GM23338 (cell line): ENCODE data around the gene PPM1H. TPM values are rescaled to one million over a fixed set of nuclear protein-coding genes. Genes with fewer than 3 reads are reported as not detected.

ENCODE experiments used
- ATAC-seq: fragments of 200-7000 bp; cut with Tn5 transposase; 3 replicates; pipeline ENCODE4 v1.9.1; 2020
- DNase-seq: peaks from one replicate; pipeline ENCODE4 v3.0.0-alpha.2; 2015; ENCODE audit warnings: low spot score
- H2AFZ ChIP-seq: fragments of 200-600 bp; sonication (generic); 2 replicates; pipeline ENCODE4 v1.8.0; 2016; ENCODE audit warnings: antibody characterized with exemption, mild to moderate bottlenecking, moderate library complexity
- H3F3A ChIP-seq: fragments of 200-600 bp; sonication (generic); replicated peaks from 2 replicates; pipeline ENCODE4 v1.8.0; 2017; ENCODE audit warnings: antibody characterized with exemption, mixed run types, low read depth
- H3K27ac ChIP-seq: fragments of 200-600 bp; sonication (generic); 2 replicates; pipeline ENCODE4 v1.6.1; 2016; ENCODE audit warnings: low read depth
- H3K27me3 ChIP-seq: fragments of 200-600 bp; sonication (generic); 2 replicates; pipeline ENCODE4 v1.8.0; 2016; ENCODE audit warnings: mild to moderate bottlenecking, mixed run types, moderate library complexity; ENCODE audit not compliant: insufficient read depth
- H3K36me3 ChIP-seq: fragments of 200-600 bp; sonication (generic); 2 replicates; pipeline ENCODE4 v1.8.0; 2016; ENCODE audit warnings: mild to moderate bottlenecking; ENCODE audit not compliant: insufficient read depth
- H3K4me1 ChIP-seq: fragments of 200-600 bp; sonication (generic); 2 replicates; pipeline ENCODE4 v1.8.0; 2016; ENCODE audit warnings: mild to moderate bottlenecking, moderate library complexity; ENCODE audit not compliant: insufficient read depth
- H3K4me2 ChIP-seq: fragments of 200-600 bp; sonication (generic); 2 replicates; pipeline ENCODE4 v1.7.1; 2017; ENCODE audit warnings: mixed run types
- H3K4me3 ChIP-seq: fragments of 200-600 bp; sonication (generic); 2 replicates; pipeline ENCODE4 v1.6.1; 2016; ENCODE audit warnings: mixed run types
- H3K79me2 ChIP-seq: fragments of 200-600 bp; sonication (generic); replicated peaks from 2 replicates; pipeline ENCODE4 v1.8.0; 2017; ENCODE audit warnings: mild to moderate bottlenecking; ENCODE audit not compliant: insufficient read depth
- H3K9me2 ChIP-seq: fragments of 200-600 bp; sonication (generic); 2 replicates; pipeline ENCODE4 v1.8.0; 2017; ENCODE audit not compliant: insufficient read depth
- H4K20me1 ChIP-seq: fragments of 200-600 bp; sonication (generic); replicated peaks from 2 replicates; pipeline ENCODE4 v1.8.0; 2017; ENCODE audit warnings: mild to moderate bottlenecking; ENCODE audit not compliant: insufficient read depth
- H3K27ac Mint-ChIP-seq: 2 replicates; pipeline ENCODE4 v1.8.0; 2020; ENCODE audit warnings: inconsistent platforms, mild to moderate bottlenecking, moderate library complexity, mixed read lengths
- H3K27me3 Mint-ChIP-seq: 3 replicates; pipeline ENCODE4 v1.8.0; 2022; ENCODE audit warnings: low read depth, mild to moderate bottlenecking, moderate library complexity, mixed read lengths, inconsistent platforms; ENCODE audit not compliant: insufficient read depth, poor library complexity
- H3K36me3 Mint-ChIP-seq: 3 replicates; pipeline ENCODE4 v1.8.0; 2021; ENCODE audit warnings: low read depth, mild to moderate bottlenecking, inconsistent platforms, moderate library complexity, mixed read lengths
- H3K4me1 Mint-ChIP-seq: 3 replicates; pipeline ENCODE4 v1.8.0; 2020; ENCODE audit warnings: mild to moderate bottlenecking, inconsistent platforms, mixed read lengths
- H3K4me3 Mint-ChIP-seq: 3 replicates; pipeline ENCODE4 v1.8.0; 2021; ENCODE audit warnings: moderate library complexity, mild to moderate bottlenecking, inconsistent platforms, mixed read lengths
- H3K9me3 Mint-ChIP-seq: 3 replicates; pipeline ENCODE4 v1.8.0; 2020; ENCODE audit warnings: moderate library complexity, mild to moderate bottlenecking, inconsistent platforms, mixed read lengths
- CREB1 ChIP-seq: fragments of 250-450 bp; sonication (Bioruptor Pico); IDR thresholded peaks from 2 replicates; pipeline ENCODE4 v1.5.0; 2020; ENCODE audit warnings: low read depth, mild to moderate bottlenecking, moderate library complexity
- EZH2 ChIP-seq: fragments of 200-600 bp; sonication (generic); IDR thresholded peaks from one replicate; pipeline ENCODE4 v1.8.0; 2017; ENCODE audit warnings: antibody characterized with exemption, mild to moderate bottlenecking, low read depth; ENCODE audit not compliant: unreplicated experiment
- EZH2phosphoT487 ChIP-seq: fragments of 200-600 bp; sonication (generic); IDR thresholded peaks from one replicate; pipeline ENCODE4 v1.8.1; 2018; ENCODE audit warnings: antibody characterized with exemption; ENCODE audit not compliant: unreplicated experiment
- JUNB ChIP-seq: IDR thresholded peaks from one replicate; pipeline ENCODE4 v1.6.1; 2016; ENCODE audit warnings: antibody characterized with exemption; ENCODE audit not compliant: unreplicated experiment
- NANOG ChIP-seq: IDR thresholded peaks from 2 replicates; pipeline ENCODE4 v1.6.1; 2016; ENCODE audit warnings: antibody characterized with exemption, borderline replicate concordance
- POLR2AphosphoS5 ChIP-seq: IDR thresholded peaks from 2 replicates; pipeline ENCODE4 v1.6.1; 2016; ENCODE audit warnings: antibody characterized with exemption, low read depth
- STAT1 ChIP-seq: IDR thresholded peaks from one replicate; pipeline ENCODE4 v1.6.1; 2016; ENCODE audit warnings: antibody characterized with exemption; ENCODE audit not compliant: unreplicated experiment
- ZNF114 ChIP-seq: fragments of 250-450 bp; sonication (Bioruptor Pico); IDR thresholded peaks from 2 replicates; pipeline ENCODE4 v1.5.0; 2020; ENCODE audit warnings: mild to moderate bottlenecking, moderate library complexity
- polyA plus RNA-seq: library from polyadenylated mRNA; unstranded; fragments of >200 nt; fragmentation: Nextera tagmentation; extraction: Ambion mirVana; gene quantifications from 2 replicates; pipeline ENCODE4 v1.2.1, GENCODE V29; 2016
- total RNA-seq: library from RNA; depleted of rRNA; stranded (reverse); fragments of >200 nt; shearing (Covaris generic); gene quantifications from 2 replicates; pipeline ENCODE4 v1.2.3, GENCODE V29; 2014
- TF ChIP-seq, protein P1 (sequence below): IDR thresholded peaks from 2 replicates; pipeline ENCODE4 v1.6.1; 2016; ENCODE audit warnings: antibody characterized with exemption
- TF ChIP-seq, protein P2 (sequence below): fragments of 250-450 bp; sonication (Bioruptor Pico); IDR thresholded peaks from 2 replicates; pipeline ENCODE4 v1.5.0; 2020; ENCODE audit warnings: mild to moderate bottlenecking, moderate library complexity
- TF ChIP-seq, protein P3 (sequence below): IDR thresholded peaks from one replicate; pipeline ENCODE4 v1.6.1; 2018; ENCODE audit warnings: antibody characterized with exemption; ENCODE audit not compliant: unreplicated experiment
- TF ChIP-seq, protein P4 (sequence below), 2 experiments: fragments of 200-600 bp in 1 of 2; sonication (generic) in 1 of 2; conservative IDR thresholded peaks; 2 replicates each; pipeline versions ENCODE4 v1.5.1 to v1.6.1; 2016 to 2017; ENCODE audit warnings: antibody characterized with exemption in 2 of 2, low read depth in 2 of 2, mild to moderate bottlenecking in 2 of 2, moderate library complexity in 1 of 2

Gene PPM1H
- total and polyA plus RNA-seq, 2 experiments from 2014 or later, result 11.4 to 41.2 TPM

DNA sequence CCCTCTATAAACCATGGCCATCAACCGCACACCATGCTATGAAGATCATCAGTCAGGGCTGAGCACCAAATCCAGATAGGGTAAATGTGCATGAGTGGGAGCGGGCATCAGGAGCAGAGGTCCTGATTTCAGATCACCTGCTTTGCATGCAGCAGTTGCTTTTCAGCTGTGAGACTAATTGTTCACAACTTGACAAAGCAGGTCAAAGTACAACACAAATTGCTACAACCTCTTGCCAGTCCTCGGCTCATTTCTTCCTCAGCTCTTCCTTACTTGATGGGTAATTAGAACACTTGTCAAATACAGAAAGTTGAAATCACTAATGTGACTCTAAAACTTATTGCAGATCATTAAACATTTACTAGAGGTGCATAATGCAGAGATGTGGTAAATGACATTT is 171.6 kb downstream of the PPM1H start:
- Mint-ChIP-seq H3K36me3 (peaks cover 39% of the 10 kb centered on the region), H3K27ac (no peak overlapping the region)

More for the DNA sequence above, 171.6 kb downstream of the PPM1H start:
- H3K9me2 ChIP-seq, result no peaks in the 10 kb centered on the region
- Mint-ChIP-seq H3K4me3 (no peak overlapping the region), H3K27me3 (peaks cover 11% of the 10 kb centered on the region), H3K4me1 (peaks cover 9% of the 10 kb centered on the region), H3K9me3 (peaks cover 26% of the 10 kb centered on the region)
- H3K4me2 ChIP-seq, result no peak overlapping the region
- H3K27ac ChIP-seq, result no peak overlapping the region
- TF ChIP-seq, protein P1, sequence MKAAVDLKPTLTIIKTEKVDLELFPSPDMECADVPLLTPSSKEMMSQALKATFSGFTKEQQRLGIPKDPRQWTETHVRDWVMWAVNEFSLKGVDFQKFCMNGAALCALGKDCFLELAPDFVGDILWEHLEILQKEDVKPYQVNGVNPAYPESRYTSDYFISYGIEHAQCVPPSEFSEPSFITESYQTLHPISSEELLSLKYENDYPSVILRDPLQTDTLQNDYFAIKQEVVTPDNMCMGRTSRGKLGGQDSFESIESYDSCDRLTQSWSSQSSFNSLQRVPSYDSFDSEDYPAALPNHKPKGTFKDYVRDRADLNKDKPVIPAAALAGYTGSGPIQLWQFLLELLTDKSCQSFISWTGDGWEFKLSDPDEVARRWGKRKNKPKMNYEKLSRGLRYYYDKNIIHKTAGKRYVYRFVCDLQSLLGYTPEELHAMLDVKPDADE, result no peak
- TF ChIP-seq EZH2 (no peak), STAT1 (no peak), POLR2AphosphoS5 (no peak), ZNF114 (CRISPR knock-in tag) (no peak), JUNB (no peak), EZH2phosphoT487 (no peak), NANOG (no peak), CREB1 (CRISPR knock-in tag) (no peak)
- TF ChIP-seq, protein P2, sequence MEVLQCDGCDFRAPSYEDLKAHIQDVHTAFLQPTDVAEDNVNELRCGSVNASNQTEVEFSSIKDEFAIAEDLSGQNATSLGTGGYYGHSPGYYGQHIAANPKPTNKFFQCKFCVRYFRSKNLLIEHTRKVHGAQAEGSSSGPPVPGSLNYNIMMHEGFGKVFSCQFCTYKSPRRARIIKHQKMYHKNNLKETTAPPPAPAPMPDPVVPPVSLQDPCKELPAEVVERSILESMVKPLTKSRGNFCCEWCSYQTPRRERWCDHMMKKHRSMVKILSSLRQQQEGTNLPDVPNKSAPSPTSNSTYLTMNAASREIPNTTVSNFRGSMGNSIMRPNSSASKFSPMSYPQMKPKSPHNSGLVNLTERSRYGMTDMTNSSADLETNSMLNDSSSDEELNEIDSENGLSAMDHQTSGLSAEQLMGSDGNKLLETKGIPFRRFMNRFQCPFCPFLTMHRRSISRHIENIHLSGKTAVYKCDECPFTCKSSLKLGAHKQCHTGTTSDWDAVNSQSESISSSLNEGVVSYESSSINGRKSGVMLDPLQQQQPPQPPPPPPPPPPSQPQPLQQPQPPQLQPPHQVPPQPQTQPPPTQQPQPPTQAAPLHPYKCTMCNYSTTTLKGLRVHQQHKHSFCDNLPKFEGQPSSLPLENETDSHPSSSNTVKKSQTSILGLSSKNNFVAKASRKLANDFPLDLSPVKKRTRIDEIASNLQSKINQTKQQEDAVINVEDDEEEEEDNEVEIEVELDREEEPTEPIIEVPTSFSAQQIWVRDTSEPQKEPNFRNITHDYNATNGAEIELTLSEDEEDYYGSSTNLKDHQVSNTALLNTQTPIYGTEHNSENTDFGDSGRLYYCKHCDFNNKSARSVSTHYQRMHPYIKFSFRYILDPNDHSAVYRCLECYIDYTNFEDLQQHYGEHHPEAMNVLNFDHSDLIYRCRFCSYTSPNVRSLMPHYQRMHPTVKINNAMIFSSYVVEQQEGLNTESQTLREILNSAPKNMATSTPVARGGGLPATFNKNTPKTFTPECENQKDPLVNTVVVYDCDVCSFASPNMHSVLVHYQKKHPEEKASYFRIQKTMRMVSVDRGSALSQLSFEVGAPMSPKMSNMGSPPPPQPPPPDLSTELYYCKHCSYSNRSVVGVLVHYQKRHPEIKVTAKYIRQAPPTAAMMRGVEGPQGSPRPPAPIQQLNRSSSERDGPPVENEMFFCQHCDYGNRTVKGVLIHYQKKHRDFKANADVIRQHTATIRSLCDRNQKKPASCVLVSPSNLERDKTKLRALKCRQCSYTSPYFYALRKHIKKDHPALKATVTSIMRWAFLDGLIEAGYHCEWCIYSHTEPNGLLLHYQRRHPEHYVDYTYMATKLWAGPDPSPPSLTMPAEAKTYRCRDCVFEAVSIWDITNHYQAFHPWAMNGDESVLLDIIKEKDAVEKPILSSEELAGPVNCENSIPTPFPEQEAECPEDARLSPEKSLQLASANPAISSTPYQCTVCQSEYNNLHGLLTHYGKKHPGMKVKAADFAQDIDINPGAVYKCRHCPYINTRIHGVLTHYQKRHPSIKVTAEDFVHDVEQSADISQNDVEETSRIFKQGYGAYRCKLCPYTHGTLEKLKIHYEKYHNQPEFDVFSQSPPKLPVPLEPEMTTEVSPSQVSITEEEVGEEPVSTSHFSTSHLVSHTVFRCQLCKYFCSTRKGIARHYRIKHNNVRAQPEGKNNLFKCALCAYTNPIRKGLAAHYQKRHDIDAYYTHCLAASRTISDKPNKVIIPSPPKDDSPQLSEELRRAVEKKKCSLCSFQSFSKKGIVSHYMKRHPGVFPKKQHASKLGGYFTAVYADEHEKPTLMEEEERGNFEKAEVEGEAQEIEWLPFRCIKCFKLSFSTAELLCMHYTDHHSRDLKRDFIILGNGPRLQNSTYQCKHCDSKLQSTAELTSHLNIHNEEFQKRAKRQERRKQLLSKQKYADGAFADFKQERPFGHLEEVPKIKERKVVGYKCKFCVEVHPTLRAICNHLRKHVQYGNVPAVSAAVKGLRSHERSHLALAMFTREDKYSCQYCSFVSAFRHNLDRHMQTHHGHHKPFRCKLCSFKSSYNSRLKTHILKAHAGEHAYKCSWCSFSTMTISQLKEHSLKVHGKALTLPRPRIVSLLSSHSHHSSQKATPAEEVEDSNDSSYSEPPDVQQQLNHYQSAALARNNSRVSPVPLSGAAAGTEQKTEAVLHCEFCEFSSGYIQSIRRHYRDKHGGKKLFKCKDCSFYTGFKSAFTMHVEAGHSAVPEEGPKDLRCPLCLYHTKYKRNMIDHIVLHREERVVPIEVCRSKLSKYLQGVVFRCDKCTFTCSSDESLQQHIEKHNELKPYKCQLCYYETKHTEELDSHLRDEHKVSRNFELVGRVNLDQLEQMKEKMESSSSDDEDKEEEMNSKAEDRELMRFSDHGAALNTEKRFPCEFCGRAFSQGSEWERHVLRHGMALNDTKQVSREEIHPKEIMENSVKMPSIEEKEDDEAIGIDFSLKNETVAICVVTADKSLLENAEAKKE (CRISPR knock-in tag), result no peak
- TF ChIP-seq, protein P3, sequence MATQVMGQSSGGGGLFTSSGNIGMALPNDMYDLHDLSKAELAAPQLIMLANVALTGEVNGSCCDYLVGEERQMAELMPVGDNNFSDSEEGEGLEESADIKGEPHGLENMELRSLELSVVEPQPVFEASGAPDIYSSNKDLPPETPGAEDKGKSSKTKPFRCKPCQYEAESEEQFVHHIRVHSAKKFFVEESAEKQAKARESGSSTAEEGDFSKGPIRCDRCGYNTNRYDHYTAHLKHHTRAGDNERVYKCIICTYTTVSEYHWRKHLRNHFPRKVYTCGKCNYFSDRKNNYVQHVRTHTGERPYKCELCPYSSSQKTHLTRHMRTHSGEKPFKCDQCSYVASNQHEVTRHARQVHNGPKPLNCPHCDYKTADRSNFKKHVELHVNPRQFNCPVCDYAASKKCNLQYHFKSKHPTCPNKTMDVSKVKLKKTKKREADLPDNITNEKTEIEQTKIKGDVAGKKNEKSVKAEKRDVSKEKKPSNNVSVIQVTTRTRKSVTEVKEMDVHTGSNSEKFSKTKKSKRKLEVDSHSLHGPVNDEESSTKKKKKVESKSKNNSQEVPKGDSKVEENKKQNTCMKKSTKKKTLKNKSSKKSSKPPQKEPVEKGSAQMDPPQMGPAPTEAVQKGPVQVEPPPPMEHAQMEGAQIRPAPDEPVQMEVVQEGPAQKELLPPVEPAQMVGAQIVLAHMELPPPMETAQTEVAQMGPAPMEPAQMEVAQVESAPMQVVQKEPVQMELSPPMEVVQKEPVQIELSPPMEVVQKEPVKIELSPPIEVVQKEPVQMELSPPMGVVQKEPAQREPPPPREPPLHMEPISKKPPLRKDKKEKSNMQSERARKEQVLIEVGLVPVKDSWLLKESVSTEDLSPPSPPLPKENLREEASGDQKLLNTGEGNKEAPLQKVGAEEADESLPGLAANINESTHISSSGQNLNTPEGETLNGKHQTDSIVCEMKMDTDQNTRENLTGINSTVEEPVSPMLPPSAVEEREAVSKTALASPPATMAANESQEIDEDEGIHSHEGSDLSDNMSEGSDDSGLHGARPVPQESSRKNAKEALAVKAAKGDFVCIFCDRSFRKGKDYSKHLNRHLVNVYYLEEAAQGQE, result no peak
- TF ChIP-seq, protein P4, sequence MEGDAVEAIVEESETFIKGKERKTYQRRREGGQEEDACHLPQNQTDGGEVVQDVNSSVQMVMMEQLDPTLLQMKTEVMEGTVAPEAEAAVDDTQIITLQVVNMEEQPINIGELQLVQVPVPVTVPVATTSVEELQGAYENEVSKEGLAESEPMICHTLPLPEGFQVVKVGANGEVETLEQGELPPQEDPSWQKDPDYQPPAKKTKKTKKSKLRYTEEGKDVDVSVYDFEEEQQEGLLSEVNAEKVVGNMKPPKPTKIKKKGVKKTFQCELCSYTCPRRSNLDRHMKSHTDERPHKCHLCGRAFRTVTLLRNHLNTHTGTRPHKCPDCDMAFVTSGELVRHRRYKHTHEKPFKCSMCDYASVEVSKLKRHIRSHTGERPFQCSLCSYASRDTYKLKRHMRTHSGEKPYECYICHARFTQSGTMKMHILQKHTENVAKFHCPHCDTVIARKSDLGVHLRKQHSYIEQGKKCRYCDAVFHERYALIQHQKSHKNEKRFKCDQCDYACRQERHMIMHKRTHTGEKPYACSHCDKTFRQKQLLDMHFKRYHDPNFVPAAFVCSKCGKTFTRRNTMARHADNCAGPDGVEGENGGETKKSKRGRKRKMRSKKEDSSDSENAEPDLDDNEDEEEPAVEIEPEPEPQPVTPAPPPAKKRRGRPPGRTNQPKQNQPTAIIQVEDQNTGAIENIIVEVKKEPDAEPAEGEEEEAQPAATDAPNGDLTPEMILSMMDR (conservative IDR thresholded peaks at IDR 0.05; ENCODE audit: low read depth in 2 of 2), result no peak
- H3K36me3 ChIP-seq, result no peaks in the 10 kb centered on the region; the same call in 1 of the 2 replicates
- H3F3A ChIP-seq, result no peaks in the 10 kb centered on the region
- no peaks in the 10 kb centered on the region for H3K4me1 ChIP-seq
- no peak overlapping the region for H3K4me3 ChIP-seq
- no peaks in the 10 kb centered on the region for H3K27me3 ChIP-seq
- H2AFZ ChIP-seq, result no peak overlapping the region
- no peaks in the 10 kb centered on the region; the same call in 1 of the 2 replicates for H4K20me1 ChIP-seq
- no peaks in the 10 kb centered on the region for H3K79me2 ChIP-seq
- no peak for ATAC-seq
- DNase-seq, result no peak
